T-helper 1 cell (primary cell): ENCODE measurements around the gene CTNNBIP1.

Experiments
- DNase-seq, 5 donors: peaks; one replicate each; pipeline ENCODE4 v3.0.0-alpha.2; 2012 to 2020

Gene CTNNBIP1

GRCh38 chr1:9852410-9853248, 57.4 kb downstream of the CTNNBIP1 start:
- no peak for DNase-seq

GRCh38 chr1:9852004-9852403, 58.1 kb downstream of the CTNNBIP1 start:
- DNase-seq, result no peak

GRCh38 chr1:9850442-9851162, 59.5 kb downstream of the CTNNBIP1 start:
- DNase-seq, result no peak

GRCh38 chr1:9849691-9850441, 60.2 kb downstream of the CTNNBIP1 start:
- DNase-seq, result no peak

- DNase-seq, result no peak
These were observed 62.0 kb downstream of the CTNNBIP1 start for GRCh38 chr1:9848022-9848421.

- DNase-seq, result no peak
These were observed 62.8 kb downstream of the CTNNBIP1 start for GRCh38 chr1:9847269-9847668.

- no peak for DNase-seq
These were observed 63.4 kb downstream of the CTNNBIP1 start for GRCh38 chr1:9846611-9847171.

GRCh38 chr1:9845914-9846313, 64.2 kb downstream of the CTNNBIP1 start:
- no peak for DNase-seq

GRCh38 chr1:9844756-9845155, 65.3 kb downstream of the CTNNBIP1 start:
- DNase-seq, result no peak

GRCh38 chr1:9844106-9844505, 66.0 kb downstream of the CTNNBIP1 start:
- no peak for DNase-seq

- no peak for DNase-seq
These were observed 66.5 kb downstream of the CTNNBIP1 start for GRCh38 chr1:9843576-9843945.

GRCh38 chr1:9842781-9843575, 67.1 kb downstream of the CTNNBIP1 start:
- no peak for DNase-seq

GRCh38 chr1:9842073-9842711, 67.9 kb downstream of the CTNNBIP1 start:
- no peak for DNase-seq

- no peak for DNase-seq
These were observed 68.6 kb downstream of the CTNNBIP1 start for GRCh38 chr1:9841460-9841859.

GRCh38 chr1:9840176-9840575, 69.9 kb downstream of the CTNNBIP1 start:
- DNase-seq, result no peak

GRCh38 chr1:9838946-9839345, 71.1 kb downstream of the CTNNBIP1 start:
- no peak for DNase-seq

GRCh38 chr1:9836632-9836960, 73.5 kb downstream of the CTNNBIP1 start:
- no peak for DNase-seq

GRCh38 chr1:9835758-9836631, 74.1 kb downstream of the CTNNBIP1 start:
- DNase-seq, result no peak

GRCh38 chr1:9835404-9835757, 74.7 kb downstream of the CTNNBIP1 start:
- DNase-seq, result no peak

- no peak for DNase-seq
These were observed 76.4 kb downstream of the CTNNBIP1 start for GRCh38 chr1:9833632-9834031.
